ENCODE results near the gene SLMAP.

DNA sequence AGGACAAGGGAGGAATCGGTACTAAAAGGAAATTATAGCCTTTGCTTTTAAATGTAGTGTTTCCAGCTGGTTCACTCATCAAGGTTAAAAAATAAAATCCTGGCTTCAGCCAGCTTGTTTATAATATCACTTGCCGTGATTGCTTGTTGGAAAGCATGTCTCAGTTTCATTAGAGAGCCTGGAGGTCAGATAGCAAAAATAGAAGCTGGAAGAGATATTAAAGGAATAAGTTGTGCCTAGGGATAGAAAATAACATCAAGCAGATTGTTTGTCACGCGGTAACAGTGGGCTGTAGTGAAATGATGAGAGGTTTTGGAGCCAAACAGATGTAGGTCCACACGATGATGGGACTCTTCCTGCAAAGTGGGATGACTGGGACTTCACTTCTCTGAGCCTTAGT is 17.7 kb upstream of the SLMAP start:
- TF ChIP-seq, protein P1, sequence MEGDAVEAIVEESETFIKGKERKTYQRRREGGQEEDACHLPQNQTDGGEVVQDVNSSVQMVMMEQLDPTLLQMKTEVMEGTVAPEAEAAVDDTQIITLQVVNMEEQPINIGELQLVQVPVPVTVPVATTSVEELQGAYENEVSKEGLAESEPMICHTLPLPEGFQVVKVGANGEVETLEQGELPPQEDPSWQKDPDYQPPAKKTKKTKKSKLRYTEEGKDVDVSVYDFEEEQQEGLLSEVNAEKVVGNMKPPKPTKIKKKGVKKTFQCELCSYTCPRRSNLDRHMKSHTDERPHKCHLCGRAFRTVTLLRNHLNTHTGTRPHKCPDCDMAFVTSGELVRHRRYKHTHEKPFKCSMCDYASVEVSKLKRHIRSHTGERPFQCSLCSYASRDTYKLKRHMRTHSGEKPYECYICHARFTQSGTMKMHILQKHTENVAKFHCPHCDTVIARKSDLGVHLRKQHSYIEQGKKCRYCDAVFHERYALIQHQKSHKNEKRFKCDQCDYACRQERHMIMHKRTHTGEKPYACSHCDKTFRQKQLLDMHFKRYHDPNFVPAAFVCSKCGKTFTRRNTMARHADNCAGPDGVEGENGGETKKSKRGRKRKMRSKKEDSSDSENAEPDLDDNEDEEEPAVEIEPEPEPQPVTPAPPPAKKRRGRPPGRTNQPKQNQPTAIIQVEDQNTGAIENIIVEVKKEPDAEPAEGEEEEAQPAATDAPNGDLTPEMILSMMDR (IDR thresholded peaks at IDR 0.05 in 4 of 5, conservative IDR thresholded peaks at IDR 0.05 in 1 of 5) = no peak
- TF ChIP-seq POLR2A (IDR thresholded peaks at IDR 0.05) = no peak
